ENCODE results near the gene TSPAN6.

The TSPAN6 gene

GRCh38 chrX:100636321-100636991 lies at the start of gene TSPAN6:
Gene TSPAN6, minus strand, starts transcription at chrX:100636806. Its CDS starts 112 bp downstream, at chrX:100636694.
- peak; percentile 1 to 40 for DNase-seq (ENCODE audit: low read depth in 2 of 2, low spot score in 1 of 2)

GRCh38 chrX:100685997-100686305 lies 49.3 kb upstream of the TSPAN6 start:
- no peak for DNase-seq (ENCODE audit: low read depth in 2 of 2, low spot score in 1 of 2)

- peak in 1 of 2 donors; percentile 20 for DNase-seq (ENCODE audit: low read depth in 2 of 2, low spot score in 1 of 2)
These were observed 48.8 kb upstream of the TSPAN6 start for GRCh38 chrX:100685284-100685996.

GRCh38 chrX:100682939-100683338 lies 46.3 kb upstream of the TSPAN6 start:
- DNase-seq (ENCODE audit: low read depth in 2 of 2, low spot score in 1 of 2) = no peak

- no peak for DNase-seq (ENCODE audit: low read depth in 2 of 2, low spot score in 1 of 2)
These were observed 45.0 kb upstream of the TSPAN6 start for GRCh38 chrX:100681599-100681998.

- DNase-seq (ENCODE audit: low read depth in 2 of 2, low spot score in 1 of 2) = no peak
These were observed 44.1 kb upstream of the TSPAN6 start for GRCh38 chrX:100680756-100681155.

- DNase-seq (ENCODE audit: low read depth in 2 of 2, low spot score in 1 of 2) = no peak
These were observed 41.1 kb upstream of the TSPAN6 start for GRCh38 chrX:100677611-100678181.

- DNase-seq (ENCODE audit: low read depth in 2 of 2, low spot score in 1 of 2) = no peak
These were observed 38.1 kb upstream of the TSPAN6 start for GRCh38 chrX:100674705-100675104.

GRCh38 chrX:100673397-100673953 lies 36.9 kb upstream of the TSPAN6 start:
- no peak for DNase-seq (ENCODE audit: low read depth in 2 of 2, low spot score in 1 of 2)

GRCh38 chrX:100672966-100673365 lies 36.4 kb upstream of the TSPAN6 start:
- DNase-seq (ENCODE audit: low read depth in 2 of 2, low spot score in 1 of 2) = no peak

- DNase-seq (ENCODE audit: low read depth in 2 of 2, low spot score in 1 of 2) = no peak
These were observed 27.0 kb upstream of the TSPAN6 start for GRCh38 chrX:100663642-100664041.

- no peak for DNase-seq (ENCODE audit: low read depth in 2 of 2, low spot score in 1 of 2)
These were observed 26.2 kb upstream of the TSPAN6 start for GRCh38 chrX:100662796-100663195.

GRCh38 chrX:100662170-100662569 lies 25.6 kb upstream of the TSPAN6 start:
- no peak for DNase-seq (ENCODE audit: low read depth in 2 of 2, low spot score in 1 of 2)

GRCh38 chrX:100659431-100660137 lies 23.0 kb upstream of the TSPAN6 start:
- DNase-seq (ENCODE audit: low read depth in 2 of 2, low spot score in 1 of 2) = no peak

- DNase-seq (ENCODE audit: low read depth in 2 of 2, low spot score in 1 of 2) = no peak
These were observed 22.4 kb upstream of the TSPAN6 start for GRCh38 chrX:100658941-100659381.

- DNase-seq (ENCODE audit: low read depth in 2 of 2, low spot score in 1 of 2) = no peak
These were observed 17.7 kb upstream of the TSPAN6 start for GRCh38 chrX:100654261-100654660.

- DNase-seq (ENCODE audit: low read depth in 2 of 2, low spot score in 1 of 2) = no peak
These were observed 15.7 kb upstream of the TSPAN6 start for GRCh38 chrX:100652266-100652665.

- no peak for DNase-seq (ENCODE audit: low read depth in 2 of 2, low spot score in 1 of 2)
These were observed 14.2 kb upstream of the TSPAN6 start for GRCh38 chrX:100650841-100651240.

GRCh38 chrX:100649550-100650356 lies 13.1 kb upstream of the TSPAN6 start:
- DNase-seq (ENCODE audit: low read depth in 2 of 2, low spot score in 1 of 2) = no peak

Data from stimulated activated CD8-positive, alpha-beta memory T cell treated with anti-CD3 and anti-CD28 coated beads, Interleukin-4, amount 100 ng/mL, for 1 hour (primary cell).